GM19043 (cell line): ENCODE data around the gene LRRC71.
"Not testable (repeated sequence)": the region's sequence is repeated elsewhere in the genome, so short reads cannot be mapped to it uniquely, and the experiment has no call there.

Source experiments
- ATAC-seq: cut with Tn5 transposase; IDR thresholded peaks from one replicate; pipeline ENCODE4 v1.9.1; 2021; ENCODE audit warnings: low read depth; ENCODE audit not compliant: unreplicated experiment

LRRC71 gene

DNA sequence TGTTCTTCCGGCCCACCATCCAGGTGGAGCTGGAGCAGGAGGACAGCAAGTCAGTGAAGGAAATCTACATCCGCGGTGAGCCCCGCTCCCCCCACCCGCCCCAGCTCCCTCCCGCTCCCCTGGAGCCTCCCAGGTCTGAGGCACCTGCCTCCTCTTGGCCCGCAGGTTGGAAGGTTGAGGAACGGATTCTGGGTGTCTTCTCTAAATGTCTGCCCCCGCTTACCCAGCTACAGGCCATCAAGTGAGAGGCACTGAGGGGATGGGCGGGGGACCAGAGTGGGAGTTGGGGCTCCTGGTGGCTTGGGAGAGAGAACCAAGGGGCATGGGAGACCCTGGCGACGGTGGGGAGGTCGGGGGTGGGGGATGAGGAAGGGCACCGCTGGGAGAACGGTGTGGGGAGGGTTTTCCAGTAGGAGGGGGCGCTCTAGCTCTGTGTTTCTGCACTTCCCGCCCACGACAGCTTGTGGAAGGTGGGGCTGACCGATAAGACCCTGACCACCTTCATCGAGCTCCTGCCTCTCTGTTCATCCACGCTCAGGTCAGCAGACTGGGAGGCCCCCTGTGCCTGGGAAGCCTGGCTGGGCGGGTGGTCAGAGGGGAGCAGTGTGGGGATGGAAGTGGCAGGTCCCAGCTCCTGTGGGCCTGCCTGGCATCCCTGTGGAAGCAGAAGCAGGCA lies 4.2 kb downstream of the LRRC71 start:
- no peak for ATAC-seq

DNA sequence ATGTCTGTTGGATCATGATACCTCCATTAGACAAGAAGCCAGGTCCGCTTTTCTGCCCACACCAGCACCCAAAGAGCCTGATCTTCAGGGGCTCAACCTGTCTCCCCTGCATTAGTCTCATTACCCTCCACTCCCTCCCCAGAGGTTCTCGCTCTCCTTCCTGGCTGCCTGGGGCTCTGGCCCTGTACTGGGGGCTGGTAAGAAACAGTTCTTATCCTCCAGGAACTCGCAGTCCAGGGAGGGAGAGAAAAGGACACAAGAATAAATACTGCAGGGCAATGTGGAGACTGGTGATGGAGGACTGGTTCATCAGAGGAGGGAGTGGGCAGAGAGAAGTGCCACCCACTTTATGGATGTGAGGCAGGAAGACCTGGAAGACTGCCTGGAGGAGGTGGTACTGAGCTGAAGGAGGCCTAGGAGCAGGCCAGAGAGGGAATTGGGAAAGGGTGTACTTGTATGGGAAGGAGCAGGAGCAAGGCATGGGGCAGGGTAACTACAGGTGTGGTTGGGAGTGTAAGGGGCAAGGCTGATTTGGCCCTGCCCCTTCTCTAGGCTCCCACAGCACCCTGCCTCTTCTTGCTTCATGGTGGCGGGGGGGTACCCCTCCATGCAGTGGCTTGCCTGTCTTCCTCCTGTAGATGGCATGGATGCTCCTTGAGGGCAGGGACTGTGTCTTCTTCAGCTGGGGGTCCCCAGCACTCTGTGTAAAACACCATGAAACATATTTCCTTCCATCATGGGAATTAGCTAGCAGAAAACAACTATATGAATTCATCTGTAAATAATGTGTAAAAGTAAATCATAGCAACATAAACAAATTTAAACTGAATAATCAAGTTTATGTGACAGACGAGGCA lies 5.0 kb downstream of the LRRC71 start:
- ATAC-seq: no peak

DNA sequence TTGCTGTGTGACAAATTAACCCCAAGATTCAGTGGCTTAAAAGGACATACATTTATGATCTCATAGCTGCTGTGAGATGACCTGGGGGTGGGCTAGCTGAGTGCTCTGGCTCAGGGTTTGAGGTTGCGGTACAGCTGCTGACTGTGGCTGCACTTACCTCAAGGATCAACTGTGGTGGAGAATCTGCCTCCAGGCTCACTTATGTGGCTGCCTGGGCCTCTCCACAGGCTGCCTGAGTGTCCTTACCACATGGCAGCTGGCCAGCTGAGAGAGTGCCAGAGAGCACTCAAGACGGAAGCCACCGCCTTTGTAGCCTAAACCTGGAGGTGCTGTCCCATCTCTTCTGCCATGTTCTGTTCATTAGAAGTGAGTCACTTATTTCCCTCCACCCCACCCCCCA lies 5.7 kb downstream of the LRRC71 start:
- ATAC-seq: no peak

DNA sequence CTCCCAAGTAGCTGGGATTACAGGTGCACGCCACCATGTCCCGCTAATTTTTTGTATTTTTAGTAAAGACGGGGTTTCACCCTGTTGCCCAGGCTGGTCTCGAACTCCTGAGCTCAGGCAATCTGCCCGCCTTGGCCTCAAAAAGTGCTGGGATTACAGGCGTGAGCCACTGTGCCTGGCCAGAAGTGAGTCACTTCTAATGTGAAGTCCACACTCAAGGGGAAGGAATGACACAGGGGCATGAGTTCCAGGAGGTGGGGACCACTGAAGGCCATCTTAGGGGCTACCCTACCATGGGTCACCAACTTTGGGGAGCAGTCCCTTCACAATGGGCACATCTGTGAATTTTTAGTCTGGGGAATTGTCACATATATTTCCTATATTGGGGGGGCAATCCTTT lies 6.3 kb downstream of the LRRC71 start:
- ATAC-seq: not testable (repeated sequence)

DNA sequence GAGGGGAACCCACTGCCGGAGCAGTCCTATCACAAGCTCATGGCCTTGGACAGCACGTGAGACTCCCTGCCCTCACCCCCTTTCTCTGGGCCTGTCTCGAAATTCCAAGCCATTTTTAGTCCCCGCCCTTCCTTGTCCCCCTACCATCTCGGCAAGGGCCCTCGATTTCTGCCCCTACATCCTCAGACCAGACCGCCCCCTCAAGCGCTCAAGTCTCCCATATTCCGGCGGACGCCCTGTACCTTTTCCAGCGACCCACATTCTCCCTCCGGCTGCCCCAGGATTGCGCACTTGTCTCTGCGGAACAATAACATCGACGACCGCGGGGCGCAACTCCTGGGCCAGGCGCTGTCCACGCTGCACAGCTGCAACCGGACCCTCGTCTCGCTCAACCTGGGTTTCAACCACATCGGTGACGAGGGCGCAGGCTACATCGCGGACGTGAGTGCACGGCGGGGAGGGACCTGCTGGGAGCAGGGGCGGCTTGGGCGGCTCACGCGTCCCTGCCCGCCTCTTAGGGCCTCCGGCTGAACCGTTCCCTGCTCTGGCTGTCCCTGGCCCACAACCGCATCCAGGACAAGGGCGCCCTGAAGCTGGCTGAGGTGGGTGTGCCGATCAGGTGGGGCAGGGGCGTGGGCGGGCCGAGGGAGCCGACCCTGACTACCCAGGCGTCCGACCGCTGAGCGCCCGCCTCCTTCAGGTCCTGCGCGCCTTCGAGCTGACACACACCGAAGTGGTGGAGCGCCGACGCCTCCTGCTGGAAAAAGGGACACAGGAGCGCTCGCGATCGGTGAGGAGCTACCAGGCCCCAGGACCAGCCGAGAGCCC lies 7.0 kb downstream of the LRRC71 start:
- no peak for ATAC-seq

DNA sequence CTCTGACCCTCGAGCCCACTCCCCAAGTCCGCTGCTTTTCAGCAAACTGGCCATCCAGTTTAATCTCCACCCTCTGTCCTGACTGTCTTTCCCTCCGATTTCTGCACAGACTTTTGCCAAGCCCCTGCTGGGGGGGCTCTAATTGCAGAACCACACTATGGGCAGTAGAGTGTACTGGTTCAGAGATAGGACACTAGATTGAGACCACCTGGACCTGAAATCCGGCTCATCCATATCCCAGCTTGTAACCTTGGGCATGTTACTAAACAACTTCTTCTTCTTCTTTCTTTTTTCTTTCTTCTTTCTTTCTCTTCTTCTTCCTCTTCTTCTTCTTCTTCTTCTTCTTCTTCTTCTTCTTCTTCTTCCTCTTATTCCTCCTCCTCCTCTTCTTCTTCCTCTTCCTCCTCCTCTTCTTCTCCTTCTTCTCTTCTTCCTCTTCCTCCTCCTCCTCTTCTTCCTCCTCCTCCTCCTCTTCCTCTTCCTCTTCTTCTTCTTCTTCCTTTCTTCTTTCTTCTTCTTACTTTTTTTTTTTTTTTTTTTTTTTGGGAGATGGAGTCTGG lies 7.7 kb downstream of the LRRC71 start:
- no peak for ATAC-seq

DNA sequence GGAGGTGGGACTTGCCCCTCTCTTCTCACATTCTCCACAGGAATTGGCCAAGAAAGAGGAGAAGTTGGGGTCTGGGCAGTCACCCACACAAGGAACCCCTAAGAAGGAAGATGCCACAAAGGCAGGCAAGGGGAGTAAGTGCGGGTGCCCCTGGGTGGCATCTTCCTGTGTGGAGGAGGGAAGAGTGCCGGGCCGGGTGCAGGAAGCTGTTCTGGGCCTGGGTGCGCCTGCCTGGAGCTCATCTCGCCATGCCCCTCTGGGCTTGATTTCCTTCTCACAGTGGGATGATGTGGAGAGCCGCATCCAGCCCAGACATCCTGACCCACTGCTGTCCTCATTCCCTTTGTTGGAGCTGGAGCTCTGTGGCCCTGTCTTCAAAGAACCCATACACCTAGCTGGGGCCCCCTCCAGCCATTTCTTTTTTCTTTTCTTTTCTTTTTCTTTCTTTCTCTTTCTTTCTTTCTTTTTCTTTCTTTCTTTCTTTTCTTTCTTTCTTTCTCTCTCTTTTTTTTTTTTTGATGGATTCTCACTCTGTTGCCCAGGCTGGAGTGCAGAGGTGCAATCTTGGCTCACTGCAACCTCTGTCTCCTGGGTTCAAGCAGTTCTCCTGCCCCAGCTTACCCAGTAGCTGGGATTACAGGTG lies 9.3 kb downstream of the LRRC71 start:
- no peak for ATAC-seq

DNA sequence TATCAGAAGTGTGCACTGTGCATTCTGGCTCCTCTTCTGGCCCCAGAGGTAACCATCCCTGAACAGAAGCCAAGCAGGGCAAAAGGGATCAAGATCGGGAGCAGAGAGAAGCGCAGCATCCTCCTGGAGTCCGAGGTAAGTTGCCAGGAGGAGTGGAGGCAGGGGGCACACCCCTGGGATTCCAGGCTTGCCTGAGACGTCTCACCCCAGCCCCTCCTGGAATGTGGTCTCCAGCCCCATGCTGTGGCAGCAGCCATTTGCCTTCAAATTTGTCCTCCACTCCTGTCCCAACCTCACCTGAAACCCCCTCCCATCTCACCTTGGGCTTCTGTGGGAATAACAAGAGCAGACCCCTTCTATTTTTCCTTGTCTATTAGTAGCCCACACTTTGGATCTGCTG lies 10.1 kb downstream of the LRRC71 start:
- no peak for ATAC-seq

DNA sequence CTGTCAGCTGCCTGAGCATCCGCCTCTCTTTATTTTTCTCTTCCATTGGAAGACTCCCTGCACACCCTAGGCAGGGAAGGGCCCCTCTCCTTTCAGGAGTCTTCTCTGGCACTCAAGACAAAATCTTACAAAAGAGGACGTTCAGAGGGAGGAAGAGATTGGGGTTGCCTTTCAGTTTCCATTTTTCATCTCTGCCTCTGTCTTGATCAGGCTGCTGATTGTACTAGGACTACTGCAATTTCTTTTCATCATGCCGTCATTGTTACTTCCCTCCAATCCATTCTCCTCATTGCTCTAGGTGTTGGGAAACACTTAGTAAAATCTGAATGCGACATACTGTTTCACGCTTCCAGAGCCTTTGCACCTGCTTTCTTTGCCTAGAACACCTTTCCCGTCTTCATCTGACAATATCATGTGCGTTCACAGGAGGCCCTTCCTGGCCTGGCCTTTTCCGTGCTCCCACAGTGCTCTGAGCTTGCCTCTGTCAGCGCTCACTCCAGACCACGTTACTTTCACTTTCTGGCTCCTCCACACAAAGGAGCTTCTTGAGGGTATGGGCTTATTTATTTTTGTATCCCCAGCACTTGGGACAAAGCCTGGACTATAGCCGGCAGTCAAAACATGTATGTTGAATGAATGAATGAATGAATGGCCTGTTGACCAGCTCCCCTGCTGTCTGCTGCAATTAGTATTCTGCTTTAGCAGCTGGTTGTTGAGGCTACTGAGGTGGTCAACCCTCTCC lies 10.9 kb downstream of the LRRC71 start:
- no peak for ATAC-seq

DNA sequence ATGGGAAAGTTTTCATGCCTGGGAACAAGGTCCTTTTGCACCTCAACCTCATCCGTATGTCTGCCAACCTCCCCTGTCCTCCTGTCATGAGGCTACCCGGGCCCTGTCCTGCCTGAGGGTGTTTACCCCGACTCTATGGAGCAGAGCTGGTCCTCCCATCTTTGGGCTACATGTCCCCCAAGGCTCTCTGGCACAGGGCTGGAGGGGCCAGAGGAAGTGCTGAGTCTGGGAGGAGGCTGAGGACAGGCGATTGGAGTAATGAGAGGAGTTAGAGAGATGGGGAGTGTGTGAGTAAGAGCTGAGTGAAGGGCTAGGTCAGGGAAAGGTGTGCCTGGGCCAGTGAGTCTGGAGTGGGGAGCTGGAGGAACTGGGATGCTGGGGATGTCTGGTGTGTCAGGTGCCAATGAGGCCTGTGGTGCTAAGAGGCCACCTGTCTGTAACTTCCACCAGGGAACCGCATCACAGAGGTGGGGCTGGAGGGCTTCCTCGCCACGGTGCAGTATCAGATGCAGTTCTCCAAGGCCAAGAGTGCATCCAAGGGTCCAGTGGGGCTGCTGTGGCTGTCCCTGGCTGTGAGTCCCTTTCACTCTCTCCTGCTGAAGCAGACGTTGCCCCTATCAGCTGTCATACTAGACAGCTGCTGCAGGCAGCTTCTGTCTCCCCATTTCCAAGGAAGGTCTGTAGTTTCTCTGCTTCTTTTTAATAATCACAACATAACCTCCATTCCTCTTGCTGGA lies 11.7 kb downstream of the LRRC71 start:
- ATAC-seq: no peak

DNA sequence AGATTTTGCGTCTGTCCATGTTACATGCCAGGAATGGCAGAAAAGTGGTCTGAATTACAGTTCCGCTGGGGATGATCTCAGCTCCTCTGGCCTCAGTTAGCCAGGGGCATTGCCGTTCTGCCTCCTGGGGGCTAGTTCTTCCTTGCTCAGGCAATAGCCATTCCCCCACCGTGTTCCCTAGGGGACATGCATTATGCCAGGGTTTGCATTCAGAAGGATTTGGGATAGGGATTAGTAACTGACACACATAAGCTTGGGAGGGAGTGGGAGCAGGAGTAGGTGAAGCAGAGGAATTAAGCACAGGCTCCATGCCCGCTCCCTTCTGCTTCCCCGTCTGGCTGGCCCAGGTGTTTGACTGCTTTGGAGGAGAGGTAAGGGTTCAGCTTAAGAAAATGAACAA lies 12.7 kb downstream of the LRRC71 start:
- ATAC-seq: no peak

DNA sequence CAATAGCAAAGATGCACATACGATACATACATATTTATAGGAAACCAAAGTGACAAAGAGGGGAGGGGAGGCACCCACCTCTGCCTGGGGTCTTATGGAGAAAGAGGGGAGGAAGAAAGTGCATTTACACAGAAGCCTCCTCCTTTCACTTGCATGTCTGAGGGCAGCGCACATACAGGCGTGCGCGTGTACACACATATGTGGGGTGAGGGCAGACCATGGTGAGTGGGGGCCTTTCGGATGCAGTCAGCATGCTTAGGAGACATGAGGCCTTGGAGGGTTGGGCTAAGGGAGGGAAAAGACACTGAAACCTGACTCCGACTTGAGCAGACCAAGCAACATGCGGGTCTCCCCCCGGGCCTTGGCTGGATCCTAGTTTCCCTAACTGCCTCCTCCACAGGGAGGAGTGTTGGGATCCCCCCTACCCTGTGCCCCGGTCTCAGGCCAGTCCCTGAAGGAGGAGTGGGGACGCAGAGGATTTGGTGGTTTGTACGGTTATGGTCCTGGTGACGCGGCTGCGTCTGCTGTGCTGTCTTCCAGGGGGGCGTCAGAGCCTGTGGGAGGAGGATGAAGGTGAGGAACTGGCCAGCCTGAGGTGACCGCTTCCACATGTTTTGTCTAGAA lies 15.2 kb downstream of the LRRC71 start:
- no peak for ATAC-seq

DNA sequence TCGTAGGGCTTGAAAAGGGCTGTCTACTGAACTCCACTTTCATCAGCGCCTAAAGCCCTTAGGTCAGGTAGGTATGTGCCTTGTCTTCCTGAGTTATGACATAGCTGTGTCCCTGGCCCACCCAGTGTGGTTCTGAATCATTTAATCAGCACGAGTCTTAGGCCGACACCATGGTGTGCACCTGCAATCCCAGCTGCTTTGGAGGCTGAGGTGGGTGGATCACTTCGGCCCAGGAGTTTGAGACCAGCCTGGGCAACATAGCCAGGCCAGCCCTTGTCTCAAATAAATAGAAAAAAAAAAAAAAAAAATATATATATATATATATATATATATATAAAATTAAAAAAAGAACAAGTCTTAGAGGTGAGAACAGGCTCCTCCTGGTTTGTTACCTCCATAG lies 15.8 kb downstream of the LRRC71 start:
- no peak for ATAC-seq

DNA sequence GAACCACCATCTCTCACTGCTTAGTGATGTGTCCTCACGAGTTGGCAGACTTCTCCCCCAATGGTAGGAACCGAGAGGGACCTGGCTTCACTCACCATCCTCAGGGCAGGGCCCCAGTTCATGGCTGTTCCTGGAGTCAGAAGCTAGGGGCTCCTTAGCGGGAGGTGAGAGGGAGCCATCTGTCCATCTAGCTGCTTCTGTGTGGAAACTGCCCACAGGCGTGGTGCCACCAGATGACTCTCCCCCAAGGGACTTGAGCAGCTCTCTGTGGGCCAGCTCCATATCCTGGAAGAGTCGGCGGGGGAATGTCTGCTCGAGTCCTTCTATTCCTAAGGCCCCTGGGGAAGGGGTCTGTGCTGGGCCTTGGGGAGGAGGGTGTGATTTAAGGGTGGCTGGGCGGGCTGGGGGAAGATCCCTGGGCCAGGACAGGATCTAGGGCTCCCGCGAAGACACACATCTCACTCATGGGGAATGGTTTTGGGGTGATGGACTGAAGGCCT lies 16.3 kb downstream of the LRRC71 start:
- ATAC-seq: no peak

DNA sequence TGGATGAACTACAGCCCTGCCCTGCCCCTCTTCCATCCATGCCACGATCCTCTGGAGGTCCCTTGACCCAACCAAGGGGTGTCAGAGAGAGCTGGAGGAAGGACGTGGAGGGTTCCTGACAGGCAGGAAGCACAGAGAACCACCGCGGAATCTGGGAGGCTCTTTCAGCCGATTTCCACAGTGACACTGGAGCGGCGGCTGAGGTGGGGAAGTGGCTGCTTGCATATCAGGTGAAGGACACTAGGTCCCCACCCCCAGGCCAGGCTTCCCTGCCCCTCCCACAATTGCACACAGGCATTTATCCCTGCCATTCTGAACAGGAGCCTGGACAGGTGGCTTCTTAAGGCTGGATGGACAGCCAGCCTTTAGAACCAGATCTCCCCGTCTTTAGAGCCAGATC lies 17.5 kb downstream of the LRRC71 start:
- no peak for ATAC-seq

DNA sequence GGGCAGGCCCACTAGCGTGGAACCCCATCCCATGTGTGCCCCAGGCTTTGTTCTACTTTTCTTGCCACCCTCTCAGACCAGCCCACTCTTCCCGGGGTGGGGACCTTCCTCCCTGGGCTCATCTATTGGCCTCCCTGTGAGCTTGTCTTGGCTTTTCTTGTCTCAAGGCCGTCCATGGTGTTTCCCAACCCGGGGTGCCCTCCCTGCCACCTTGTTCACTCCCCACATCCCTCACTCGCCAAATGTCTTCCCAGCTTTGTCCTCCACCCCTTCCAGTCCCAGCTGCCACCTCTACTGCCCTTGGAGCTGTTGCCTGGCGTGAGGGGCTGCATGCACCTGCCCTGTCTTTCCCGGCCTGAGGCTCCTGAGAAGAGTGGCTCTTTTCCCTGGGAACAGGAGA lies 18.4 kb downstream of the LRRC71 start:
- no peak for ATAC-seq

DNA sequence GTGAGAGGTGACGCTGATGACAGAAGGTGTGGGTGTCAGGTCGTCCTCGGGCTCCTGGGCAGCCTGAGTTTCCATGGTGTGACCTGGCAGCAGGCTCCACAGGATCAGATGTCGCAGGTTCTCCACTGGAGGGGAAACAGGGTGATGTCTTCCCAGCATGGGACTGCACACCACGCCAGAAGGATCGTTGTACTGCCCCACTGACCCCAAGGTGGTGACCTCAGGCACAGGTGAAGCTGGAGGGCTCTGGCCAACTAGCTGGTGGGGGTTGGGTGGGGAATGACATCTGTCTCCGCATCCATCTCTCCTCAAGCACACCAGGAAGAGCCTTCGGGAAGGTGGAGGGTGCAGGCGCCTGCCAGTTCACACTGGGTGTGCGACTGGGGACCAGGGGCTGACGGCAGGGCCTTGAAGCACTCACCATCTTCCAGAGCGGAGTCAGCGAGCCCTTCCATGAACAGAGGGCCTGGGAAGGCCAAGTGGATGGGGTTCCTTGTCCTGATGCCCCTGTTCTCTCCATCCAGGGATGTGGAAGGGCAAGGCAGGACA lies 19.4 kb downstream of the LRRC71 start:
- ATAC-seq: no peak

DNA sequence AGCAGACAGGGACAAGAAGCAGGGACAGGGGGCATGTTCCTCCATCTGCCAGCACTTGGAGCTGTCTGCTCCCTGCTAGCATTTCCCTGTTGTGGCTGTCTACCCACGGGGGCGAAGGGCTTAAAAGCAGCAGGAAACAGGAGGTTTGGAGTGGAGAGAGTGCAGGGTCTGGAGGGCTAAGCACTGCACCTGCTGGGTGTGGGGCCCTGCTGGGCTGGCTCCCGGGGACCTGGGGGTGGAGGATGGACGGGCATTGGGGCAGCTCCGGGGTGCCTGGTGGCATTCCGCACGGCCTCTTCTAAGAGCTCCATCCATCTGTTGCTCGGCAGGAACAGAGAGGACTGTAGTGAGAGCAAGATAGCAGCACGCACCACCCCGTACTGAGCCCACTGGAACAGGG lies 21.2 kb downstream of the LRRC71 start:
- ATAC-seq: no peak
